Hepatocyte (in vitro differentiated cells): ENCODE measurements around the gene ITGA5. TPM values are rescaled to one million over a fixed set of nuclear protein-coding genes. Genes with fewer than 3 reads are reported as not detected.
A peak's percentile ranks its signal among the peaks of the same experiment; 100 is the strongest.

Experiments used
- DNase-seq: peaks from one replicate; pipeline ENCODE4 v3.0.0-alpha.2; 2016; ENCODE audit warnings: low spot score
- H2AFZ ChIP-seq: fragments of 200-600 bp; sonication (generic); 2 replicates; pipeline ENCODE4 v1.6.0; 2016; ENCODE audit warnings: antibody characterized with exemption, mild to moderate bottlenecking
- H3K27ac ChIP-seq: fragments of 200-600 bp; sonication (generic); 2 replicates; pipeline ENCODE4 v1.5.1; 2016; ENCODE audit warnings: mild to moderate bottlenecking
- H3K27me3 ChIP-seq: fragments of 200-600 bp; sonication (generic); 2 replicates; pipeline ENCODE4 v1.6.1; 2016
- H3K36me3 ChIP-seq: fragments of 200-600 bp; sonication (generic); replicated peaks from 2 replicates; pipeline ENCODE4 v1.5.1; 2016; ENCODE audit warnings: low read depth; ENCODE audit not compliant: insufficient read depth
- H3K4me1 ChIP-seq: fragments of 200-600 bp; sonication (generic); 2 replicates; pipeline ENCODE4 v1.5.1; 2016; ENCODE audit warnings: mild to moderate bottlenecking, moderate library complexity; ENCODE audit not compliant: insufficient read depth
- H3K4me2 ChIP-seq: fragments of 200-600 bp; sonication (generic); 2 replicates; pipeline ENCODE4 v1.6.0; 2016
- H3K4me3 ChIP-seq: fragments of 200-600 bp; sonication (generic); 2 replicates; pipeline ENCODE4 v1.5.1; 2016; ENCODE audit warnings: mild to moderate bottlenecking
- H3K79me2 ChIP-seq: fragments of 200-600 bp; sonication (generic); 2 replicates; pipeline ENCODE4 v1.6.0; 2017; ENCODE audit warnings: mild to moderate bottlenecking
- H3K9me2 ChIP-seq: fragments of 200-600 bp; sonication (generic); replicated peaks from 2 replicates; pipeline ENCODE4 v1.6.0; 2017; ENCODE audit warnings: mild to moderate bottlenecking; ENCODE audit not compliant: insufficient read depth
- H3K9me3 ChIP-seq: fragments of 200-600 bp; sonication (generic); 2 replicates; pipeline ENCODE4 v1.5.1; 2016; ENCODE audit warnings: low read depth, mild to moderate bottlenecking
- H4K20me1 ChIP-seq: fragments of 200-600 bp; sonication (generic); 2 replicates; pipeline ENCODE4 v1.6.0; 2016; ENCODE audit warnings: mild to moderate bottlenecking; ENCODE audit not compliant: insufficient read depth, poor library complexity, severe bottlenecking
- CTCF ChIP-seq: fragments of 200-600 bp; sonication (generic); IDR thresholded peaks from 2 replicates; pipeline ENCODE4 v1.5.1; 2016; ENCODE audit warnings: antibody characterized with exemption, mild to moderate bottlenecking; ENCODE audit not compliant: poor library complexity
- EZH2 ChIP-seq: fragments of 200-600 bp; sonication (generic); IDR thresholded peaks from 2 replicates; pipeline ENCODE4 v1.6.1; 2016; ENCODE audit warnings: antibody characterized with exemption, mild to moderate bottlenecking, borderline replicate concordance
- EZH2phosphoT487 ChIP-seq: fragments of 200-600 bp; sonication (generic); IDR thresholded peaks from one replicate; pipeline ENCODE4 v1.6.1; 2018; ENCODE audit warnings: antibody characterized with exemption, mild to moderate bottlenecking, low read depth, moderate library complexity; ENCODE audit not compliant: unreplicated experiment, severe bottlenecking
- WGBS: methylation state at CpG from one replicate; pipeline ENCODE4 v1.1.6; 2016; ENCODE audit warnings: low lambda C conversion rate; ENCODE audit errors: missing lambda C conversion rate; 5-methylcytosine and 5-hydroxymethylcytosine counted together
- polyA plus RNA-seq: library from polyadenylated mRNA; unstranded; fragments of >200 nt; fragmentation: Nextera tagmentation; extraction: Ambion mirVana; gene quantifications from 2 replicates; pipeline ENCODE4 v1.2.1, GENCODE V29; 2016
- total RNA-seq: library from RNA; depleted of rRNA; stranded (reverse); fragments of >200 nt; gene quantifications from 2 replicates; pipeline ENCODE4 v1.2.3, GENCODE V29; 2014

The ITGA5 gene
- total and polyA plus RNA-seq, 2 experiments from 2014 or later, result 45.7 to 57.2 TPM

- Histone ChIP-seq H3K36me3 (no peaks in the 10 kb centered on the region), H3K4me2 (no peak overlapping the region)
These were observed 17.9 kb downstream of the ITGA5 start for GRCh38 chr12:54401119-54401518.

GRCh38 chr12:54398995-54399793, 19.9 kb downstream of the ITGA5 start:
- no peaks in the 10 kb centered on the region for H3K4me1 ChIP-seq
- no peak overlapping the region for H3K4me3 ChIP-seq
- no peak overlapping the region for H3K4me2 ChIP-seq
- H4K20me1 ChIP-seq, result no peaks in the 10 kb centered on the region
- H3K36me3 ChIP-seq, result no peaks in the 10 kb centered on the region
- peak; percentile 87 for DNase-seq
- no peak overlapping the region for H2AFZ ChIP-seq
- H3K27me3 ChIP-seq, result no peaks in the 10 kb centered on the region
- no peak overlapping the region for H3K27ac ChIP-seq
- no peaks in the 10 kb centered on the region for H3K79me2 ChIP-seq
- no peaks in the 10 kb centered on the region for H3K9me2 ChIP-seq
- H3K9me3 ChIP-seq, result no peaks in the 10 kb centered on the region
- WGBS, result 74% methylated on average over 8 of the region's 8 CpGs
- TF ChIP-seq EZH2 (no peak), EZH2phosphoT487 (no peak), CTCF (peak; percentile 99)

More at GRCh38 chr12:54401119-54401518, 17.9 kb downstream of the ITGA5 start:
- Histone ChIP-seq H2AFZ (no peak overlapping the region), H3K27me3 (no peaks in the 10 kb centered on the region), H3K27ac (no peak overlapping the region), H4K20me1 (no peaks in the 10 kb centered on the region), H3K9me3 (no peaks in the 10 kb centered on the region), H3K79me2 (no peaks in the 10 kb centered on the region), H3K4me1 (no peaks in the 10 kb centered on the region), H3K9me2 (no peaks in the 10 kb centered on the region), H3K4me3 (no peak overlapping the region)
- no peak for DNase-seq
- 94% methylated on average over 2 of the region's 2 CpGs for WGBS
- TF ChIP-seq CTCF (no peak), EZH2phosphoT487 (no peak), EZH2 (no peak)

- TF ChIP-seq EZH2, result no peak
- TF ChIP-seq CTCF, result no peak
- TF ChIP-seq EZH2phosphoT487, result no peak
- Histone ChIP-seq H3K27me3 (no peaks in the 10 kb centered on the region), H3K9me2 (no peaks in the 10 kb centered on the region), H3K4me2 (no peak overlapping the region), H3K36me3 (no peaks in the 10 kb centered on the region), H2AFZ (no peak overlapping the region), H3K9me3 (no peaks in the 10 kb centered on the region), H3K4me1 (no peaks in the 10 kb centered on the region), H4K20me1 (no peaks in the 10 kb centered on the region), H3K27ac (no peak overlapping the region), H3K4me3 (no peak overlapping the region), H3K79me2 (no peaks in the 10 kb centered on the region)
- DNase-seq, result no peak
- WGBS, result 98% methylated on average over 2 of the region's 2 CpGs
These were observed 20.8 kb downstream of the ITGA5 start for GRCh38 chr12:54398218-54398617.
